Loucy (cell line): ENCODE results near the gene EIF1B.

Source experiments
- H2AFZ ChIP-seq: fragments of 200-600 bp; sonication (generic); 2 replicates; pipeline ENCODE4 v1.6.0; 2016; ENCODE audit warnings: antibody characterized with exemption, mild to moderate bottlenecking, low read length, moderate library complexity
- H3F3A ChIP-seq: fragments of 200-600 bp; 2 replicates; pipeline ENCODE4 v1.6.0; 2016; ENCODE audit warnings: antibody characterized with exemption, low read depth, mild to moderate bottlenecking
- H3K27me3 ChIP-seq: fragments of 200-600 bp; sonication (generic); 2 replicates; pipeline ENCODE4 v1.6.1; 2014; ENCODE audit warnings: low read length, mild to moderate bottlenecking; ENCODE audit not compliant: insufficient read depth, poor library complexity, severe bottlenecking
- H3K36me3 ChIP-seq: fragments of 200-600 bp; sonication (generic); 2 replicates; pipeline ENCODE4 v1.6.1; 2016; ENCODE audit warnings: low read length; ENCODE audit not compliant: insufficient read depth
- H3K4me1 ChIP-seq: fragments of 200-600 bp; sonication (generic); 2 replicates; pipeline ENCODE4 v1.5.1; 2014; ENCODE audit warnings: low read length, mild to moderate bottlenecking; ENCODE audit not compliant: insufficient read depth, poor library complexity, severe bottlenecking
- H3K4me2 ChIP-seq: fragments of 200-600 bp; sonication (generic); 2 replicates; pipeline ENCODE4 v1.6.0; 2014; ENCODE audit warnings: antibody characterized with exemption, low read length, low read depth, mild to moderate bottlenecking; ENCODE audit not compliant: poor library complexity, severe bottlenecking
- H3K4me3 ChIP-seq: fragments of 200-600 bp; sonication (generic); 2 replicates; pipeline ENCODE4 v1.5.1; 2014; ENCODE audit warnings: low read length, mild to moderate bottlenecking, mixed read lengths; ENCODE audit not compliant: poor library complexity, severe bottlenecking
- H3K79me2 ChIP-seq: fragments of 200-600 bp; sonication (generic); 2 replicates; pipeline ENCODE4 v1.6.1; 2014; ENCODE audit warnings: low read length; ENCODE audit not compliant: insufficient read depth
- H3K9ac ChIP-seq: fragments of 200-600 bp; sonication (generic); 2 replicates; pipeline ENCODE4 v1.6.0; 2014; ENCODE audit warnings: mild to moderate bottlenecking, low read depth, low read length, moderate library complexity; ENCODE audit not compliant: poor library complexity, severe bottlenecking
- H3K9me2 ChIP-seq: fragments of 200-600 bp; sonication (generic); replicated peaks from 2 replicates; pipeline ENCODE4 v1.6.1; 2016; ENCODE audit warnings: low read depth, low read length, mixed read lengths
- H3K9me3 ChIP-seq: fragments of 200-600 bp; sonication (generic); 2 replicates; pipeline ENCODE4 v1.6.1; 2014; ENCODE audit warnings: mild to moderate bottlenecking, antibody characterized with exemption, low read length, low read depth; ENCODE audit not compliant: insufficient read depth
- H4K20me1 ChIP-seq: fragments of 200-600 bp; sonication (generic); 2 replicates; pipeline ENCODE4 v1.6.0; 2014; ENCODE audit warnings: antibody characterized with exemption, low read length, mild to moderate bottlenecking; ENCODE audit not compliant: insufficient read depth, poor library complexity, severe bottlenecking
- EZH2phosphoT487 ChIP-seq: fragments of 200-600 bp; IDR thresholded peaks from 2 replicates; pipeline ENCODE4 v1.6.1; 2018; ENCODE audit warnings: antibody characterized with exemption, mild to moderate bottlenecking, moderate library complexity, borderline replicate concordance
- TF ChIP-seq, protein P1 (sequence below): fragments of 200-600 bp; sonication (generic); conservative IDR thresholded peaks from 2 replicates; pipeline ENCODE4 v1.5.1; 2014; ENCODE audit warnings: mild to moderate bottlenecking, antibody characterized with exemption, low read length

The EIF1B gene

DNA sequence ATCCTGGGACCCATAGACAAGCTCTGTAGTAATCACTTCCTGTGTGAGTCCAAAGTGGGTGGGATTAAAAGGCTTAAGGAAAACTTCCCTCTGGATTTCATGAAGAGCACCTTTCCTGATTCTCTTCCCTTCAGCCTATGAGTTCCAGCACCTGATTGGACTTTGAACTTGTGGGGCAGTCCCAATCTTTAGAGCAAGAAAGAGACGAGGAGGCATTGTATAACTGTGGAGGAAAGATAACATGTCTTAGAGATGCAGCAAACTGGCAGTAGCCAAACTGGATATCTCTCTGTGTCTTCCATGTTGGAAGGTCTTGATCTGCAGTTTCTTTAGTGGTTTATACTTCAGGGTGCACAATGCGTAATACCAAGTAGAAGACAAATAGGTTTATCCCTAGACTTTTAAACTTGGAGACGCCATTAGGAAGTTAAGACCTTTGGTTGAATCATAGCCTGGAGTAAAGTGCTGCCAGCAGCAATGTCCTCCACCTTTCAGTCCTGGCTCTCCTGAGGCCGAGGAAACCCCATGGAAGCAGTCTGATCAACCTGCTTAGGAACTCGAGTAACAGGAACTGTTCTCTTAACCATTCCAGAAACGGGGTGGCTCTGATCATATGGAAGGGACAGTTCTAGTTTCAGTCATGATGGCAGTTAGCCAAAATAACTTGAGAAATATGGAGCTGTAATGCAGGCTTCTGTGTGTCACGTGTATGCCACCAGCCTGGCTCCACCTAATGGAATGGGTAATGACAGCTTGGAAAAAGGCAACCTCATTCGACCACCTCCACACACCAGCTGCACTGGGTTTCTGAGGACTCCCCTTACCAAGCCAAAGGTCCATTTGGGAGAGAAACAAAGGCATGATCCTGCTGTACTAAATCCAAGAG, 4.7 kb downstream of the EIF1B start:
- Histone ChIP-seq H3K9me2 (no peaks in the 10 kb centered on the region), H3K9me3 (no peaks in the 10 kb centered on the region), H3K79me2 (peaks cover 38% of the 10 kb centered on the region), H3K27me3 (no peaks in the 10 kb centered on the region), H3K4me3 (no peak overlapping the region), H2AFZ (no peak overlapping the region), H3K4me1 (peaks cover 25% of the 10 kb centered on the region), H3K4me2 (no peak overlapping the region), H3K36me3 (peaks cover 9% of the 10 kb centered on the region; the same call in 1 of the 2 replicates), H3F3A (no peaks in the 10 kb centered on the region), H3K9ac (no peak overlapping the region), H4K20me1 (peaks cover 29% of the 10 kb centered on the region)
- TF ChIP-seq, protein P1, sequence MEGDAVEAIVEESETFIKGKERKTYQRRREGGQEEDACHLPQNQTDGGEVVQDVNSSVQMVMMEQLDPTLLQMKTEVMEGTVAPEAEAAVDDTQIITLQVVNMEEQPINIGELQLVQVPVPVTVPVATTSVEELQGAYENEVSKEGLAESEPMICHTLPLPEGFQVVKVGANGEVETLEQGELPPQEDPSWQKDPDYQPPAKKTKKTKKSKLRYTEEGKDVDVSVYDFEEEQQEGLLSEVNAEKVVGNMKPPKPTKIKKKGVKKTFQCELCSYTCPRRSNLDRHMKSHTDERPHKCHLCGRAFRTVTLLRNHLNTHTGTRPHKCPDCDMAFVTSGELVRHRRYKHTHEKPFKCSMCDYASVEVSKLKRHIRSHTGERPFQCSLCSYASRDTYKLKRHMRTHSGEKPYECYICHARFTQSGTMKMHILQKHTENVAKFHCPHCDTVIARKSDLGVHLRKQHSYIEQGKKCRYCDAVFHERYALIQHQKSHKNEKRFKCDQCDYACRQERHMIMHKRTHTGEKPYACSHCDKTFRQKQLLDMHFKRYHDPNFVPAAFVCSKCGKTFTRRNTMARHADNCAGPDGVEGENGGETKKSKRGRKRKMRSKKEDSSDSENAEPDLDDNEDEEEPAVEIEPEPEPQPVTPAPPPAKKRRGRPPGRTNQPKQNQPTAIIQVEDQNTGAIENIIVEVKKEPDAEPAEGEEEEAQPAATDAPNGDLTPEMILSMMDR, result no peak
- no peak for TF ChIP-seq EZH2phosphoT487

DNA sequence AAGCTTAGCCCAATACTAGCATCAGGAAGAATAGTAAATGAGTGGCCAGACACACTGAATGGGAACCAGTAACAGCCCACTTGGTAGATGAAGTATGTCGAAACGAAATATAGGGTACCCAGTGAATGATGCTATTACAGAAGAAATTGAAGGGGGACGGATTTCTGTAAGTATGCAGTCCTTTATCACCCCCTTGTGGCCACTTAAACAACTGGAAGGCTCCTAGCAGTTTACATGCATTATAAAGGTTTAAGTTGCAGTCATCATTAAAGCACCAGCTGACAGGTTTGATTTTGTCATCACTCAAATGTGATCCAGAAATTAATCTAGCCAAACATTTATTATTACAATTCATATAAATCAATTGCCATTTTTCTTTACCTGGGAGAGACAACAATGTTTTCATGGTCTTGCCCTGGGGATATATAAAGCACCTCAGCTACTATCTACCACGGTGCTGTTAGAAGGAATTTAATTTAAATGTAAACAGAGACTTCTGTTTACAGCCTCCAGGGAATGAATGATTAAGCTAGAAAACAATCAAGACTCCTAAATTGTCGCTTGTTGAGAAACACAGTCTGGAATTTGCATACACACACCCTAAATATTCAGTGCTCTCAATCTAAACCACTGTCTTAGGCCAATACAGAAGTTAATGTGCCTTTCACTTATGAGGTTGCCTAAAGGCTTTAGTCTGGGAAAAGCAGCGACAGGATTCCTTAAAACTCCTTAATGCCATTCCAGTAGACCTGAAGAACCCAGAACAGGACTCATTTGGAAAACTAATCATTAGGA, 7.8 kb downstream of the EIF1B start:
- TF ChIP-seq, protein P1, result peak; percentile 85
- TF ChIP-seq EZH2phosphoT487, result no peak
- no peak overlapping the region for H2AFZ ChIP-seq
- peaks cover 5% of the 10 kb centered on the region; the same call in 1 of the 2 replicates for H3K36me3 ChIP-seq
- no peak overlapping the region for H3K4me2 ChIP-seq
- H3K4me3 ChIP-seq, result no peak overlapping the region
- no peaks in the 10 kb centered on the region for H3F3A ChIP-seq
- H3K9ac ChIP-seq, result no peak overlapping the region
- peaks cover 7% of the 10 kb centered on the region for H4K20me1 ChIP-seq
- peaks cover 9% of the 10 kb centered on the region for H3K4me1 ChIP-seq
- H3K9me2 ChIP-seq, result no peaks in the 10 kb centered on the region
- H3K9me3 ChIP-seq, result no peaks in the 10 kb centered on the region
- no peaks in the 10 kb centered on the region for H3K27me3 ChIP-seq
- H3K79me2 ChIP-seq, result peaks cover 10% of the 10 kb centered on the region

DNA sequence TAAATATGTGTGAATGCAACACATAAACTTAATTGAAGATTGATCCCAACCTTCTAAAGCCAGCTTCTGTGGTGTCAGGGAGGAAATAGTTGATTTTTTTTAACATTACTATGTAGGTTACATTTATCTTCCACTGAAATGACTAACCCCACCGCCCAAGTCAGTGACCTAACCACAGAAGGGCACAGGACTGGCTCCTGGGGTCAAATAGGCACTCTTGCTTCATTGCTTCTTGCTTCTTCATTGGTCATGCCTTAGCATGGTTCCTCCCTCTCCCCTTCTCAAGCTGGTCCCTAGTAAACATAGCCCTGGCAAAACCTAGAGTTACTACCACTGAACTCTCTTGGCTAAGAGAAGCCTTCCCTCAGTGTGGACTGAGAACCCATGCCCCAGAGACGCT, 12.3 kb downstream of the EIF1B start:
- no peaks in the 10 kb centered on the region for H3F3A ChIP-seq
- no peaks in the 10 kb centered on the region for H3K36me3 ChIP-seq
- H3K9ac ChIP-seq, result no peak overlapping the region
- no peaks in the 10 kb centered on the region for H3K79me2 ChIP-seq
- no peaks in the 10 kb centered on the region for H3K27me3 ChIP-seq
- no peak overlapping the region for H3K4me3 ChIP-seq
- no peaks in the 10 kb centered on the region for H3K9me3 ChIP-seq
- H3K4me1 ChIP-seq, result no peaks in the 10 kb centered on the region
- no peak overlapping the region for H2AFZ ChIP-seq
- no peak overlapping the region for H3K4me2 ChIP-seq
- TF ChIP-seq EZH2phosphoT487, result no peak
- TF ChIP-seq, protein P1, result no peak
- no peaks in the 10 kb centered on the region for H3K9me2 ChIP-seq
- H4K20me1 ChIP-seq, result no peaks in the 10 kb centered on the region
